Stimulated activated CD4-positive, alpha-beta T cell treated with anti-CD3 and anti-CD28 coated beads, Interleukin-12 subunit alpha, Interleukin-12 subunit beta, amount 100 ng/mL, for 48 hours (primary cell): ENCODE results near the gene KIAA1328.
"Not testable (repeated sequence)": the region's sequence is repeated elsewhere in the genome, so short reads cannot be mapped to it uniquely, and the experiment has no call there.

Experiments
- DNase-seq, 3 donors: peaks; one replicate each; pipeline ENCODE4 v3.0.0-alpha.2; 2020; ENCODE audit warnings: low read depth in 2 of 3, low spot score in 1 of 3

The KIAA1328 gene

DNA sequence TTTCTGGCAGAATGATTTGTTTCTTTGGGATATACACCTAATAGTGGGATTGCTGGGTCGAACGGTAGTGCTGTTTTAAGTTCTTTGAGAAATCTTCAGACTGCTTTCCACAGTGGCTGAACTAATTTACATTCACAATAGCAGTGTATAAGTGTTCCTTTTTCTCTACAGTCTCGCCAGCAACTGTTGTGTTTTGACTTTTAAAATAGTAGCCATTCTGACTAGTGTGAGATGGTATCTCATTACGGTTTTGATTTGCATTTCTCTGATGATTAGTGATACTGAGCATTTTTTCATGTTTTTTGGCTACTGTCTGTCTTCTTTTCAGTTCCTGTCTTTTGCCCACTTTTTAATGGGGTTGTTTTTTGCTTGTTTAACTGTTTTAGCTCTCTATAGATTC, 306.2 kb downstream of the KIAA1328 start:
- no peak for DNase-seq

DNA sequence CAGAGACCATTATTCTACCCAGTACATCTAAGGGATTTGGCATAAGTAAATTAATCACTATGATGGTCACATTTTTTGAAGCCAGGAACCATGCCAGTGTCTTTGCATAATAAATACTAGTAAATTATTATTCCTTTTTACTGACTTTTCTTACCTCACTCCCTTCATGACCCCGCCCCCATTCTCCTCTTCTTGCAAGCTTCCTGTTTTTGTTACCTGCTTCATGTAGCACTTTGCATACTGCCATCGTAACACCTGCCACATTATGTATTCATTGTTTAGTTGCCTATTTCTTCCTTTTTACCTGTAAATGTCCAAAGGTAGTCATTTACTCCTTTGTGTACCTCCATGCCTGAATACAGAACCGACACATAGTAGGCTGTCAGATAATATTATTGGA, 309.5 kb downstream of the KIAA1328 start:
- no peak for DNase-seq

DNA sequence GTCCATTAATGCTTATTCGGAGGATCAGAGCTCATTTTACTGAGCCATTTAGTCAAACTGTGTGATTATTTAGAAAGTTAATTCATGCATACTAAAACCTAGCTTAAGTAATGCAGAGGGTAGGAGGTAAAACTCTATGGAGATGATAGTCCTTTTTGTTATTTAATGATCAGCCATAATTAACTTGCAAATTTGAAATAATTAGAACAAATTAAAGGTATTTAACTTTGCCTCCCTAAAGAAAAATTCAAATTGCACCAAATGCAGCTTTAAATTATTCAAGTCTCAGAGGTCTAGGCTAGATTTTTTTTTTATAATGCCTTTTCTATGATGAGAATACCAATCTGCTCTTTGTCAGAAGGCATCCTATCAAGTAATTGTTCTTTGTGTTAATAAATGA, 310.9 kb downstream of the KIAA1328 start:
- no peak for DNase-seq

DNA sequence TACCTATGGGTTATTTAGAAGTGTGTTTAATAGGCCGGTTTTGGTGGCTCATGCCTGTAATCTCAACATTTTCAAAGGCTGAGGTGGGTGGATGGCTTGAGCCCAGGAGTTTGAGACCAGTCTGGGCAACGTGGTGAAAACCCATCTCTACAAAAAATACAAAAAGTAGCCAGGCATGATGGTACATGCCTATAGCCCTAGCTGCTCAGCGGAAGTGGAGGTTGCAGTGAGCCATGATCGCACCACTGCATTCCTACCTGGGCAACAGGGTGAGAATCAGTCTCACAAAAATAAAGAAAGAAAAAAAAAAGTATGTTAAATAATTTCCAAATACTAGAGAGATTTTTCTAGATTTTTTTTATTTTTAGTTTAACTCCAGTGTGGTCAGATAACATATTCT, 316.0 kb downstream of the KIAA1328 start:
- DNase-seq = no peak

DNA sequence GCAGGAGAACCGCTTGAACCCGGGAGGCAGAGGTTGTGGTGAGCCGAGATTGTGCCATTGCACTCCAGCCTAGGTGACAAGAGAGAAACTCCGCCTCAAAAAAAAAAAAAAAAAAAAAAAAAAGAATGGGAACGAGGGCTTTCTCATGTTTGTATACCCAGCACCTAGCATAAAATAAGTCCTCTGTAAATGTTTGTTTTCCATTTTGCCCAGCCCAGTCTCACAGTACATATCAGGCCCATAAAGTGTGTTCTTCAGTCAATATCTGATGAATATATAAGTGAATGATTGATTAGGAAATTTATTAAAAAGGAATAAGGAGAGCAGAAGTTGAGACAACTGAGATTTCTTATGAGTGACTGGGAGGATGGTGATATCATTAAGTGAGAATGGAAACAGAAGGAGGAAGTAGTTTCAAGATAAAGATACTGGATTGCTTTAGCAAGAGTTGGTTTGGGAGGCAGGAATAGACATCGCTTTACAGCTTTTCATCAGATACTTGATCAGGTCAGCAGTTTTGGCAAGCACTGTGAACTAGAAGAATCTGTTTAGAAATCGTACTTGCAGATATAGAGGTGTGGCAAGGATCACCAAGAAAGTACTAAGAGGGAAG, 327.5 kb downstream of the KIAA1328 start:
- no peak for DNase-seq

DNA sequence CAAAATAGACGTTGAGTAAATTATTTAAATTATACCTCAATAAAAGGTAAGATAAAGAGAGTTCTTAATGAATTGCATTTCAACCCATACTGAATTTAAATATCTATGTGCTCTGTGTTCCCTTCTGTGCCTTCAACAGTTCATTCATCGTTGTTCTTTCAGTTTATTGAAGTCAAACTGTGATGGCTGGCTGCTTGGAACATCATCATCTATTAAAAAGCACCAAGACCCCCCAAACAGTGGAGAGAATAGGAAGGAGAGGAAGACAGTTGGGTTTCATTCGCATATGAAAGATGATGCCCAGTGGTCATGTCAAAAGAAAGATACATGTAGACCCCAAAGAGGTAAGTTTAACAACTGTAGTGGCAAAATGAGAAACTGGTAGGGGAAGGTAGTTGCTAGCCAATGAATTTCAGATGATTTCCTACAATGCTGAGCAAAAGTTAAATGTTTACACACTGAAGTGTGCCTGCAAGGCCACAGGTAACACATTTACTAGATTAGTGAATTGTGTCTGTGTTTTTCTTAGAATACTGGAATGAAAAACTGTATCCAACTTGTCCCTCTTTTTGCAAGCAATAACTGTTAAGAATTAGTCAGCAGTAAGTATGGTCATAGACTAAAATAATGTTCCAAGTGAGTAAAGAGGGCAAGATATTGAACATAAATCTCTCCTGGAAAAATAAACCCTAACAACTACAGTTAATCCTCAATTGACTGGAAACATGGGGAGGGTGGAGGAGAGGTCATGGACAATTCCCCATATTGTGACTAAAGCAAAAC, 331.3 kb downstream of the KIAA1328 start:
- DNase-seq = no peak

DNA sequence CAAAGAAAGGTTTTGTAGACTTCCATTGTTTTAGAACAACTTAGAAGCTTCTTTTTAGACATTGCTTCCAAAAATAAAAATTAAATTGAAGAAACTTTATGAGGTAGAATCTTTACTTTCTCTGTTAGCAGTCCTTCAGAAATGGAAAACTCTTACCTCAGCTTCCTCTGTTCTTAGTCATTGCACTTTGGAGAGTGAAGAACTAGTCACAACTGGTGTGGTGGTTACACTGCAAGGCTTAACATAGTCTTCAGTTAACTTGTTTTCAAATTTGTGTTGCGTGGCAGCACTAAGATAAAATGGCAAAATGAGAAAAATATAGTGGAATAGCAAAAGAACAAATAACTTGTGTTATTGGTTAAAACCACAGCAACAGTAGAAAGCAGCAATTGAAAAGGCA, 332.6 kb downstream of the KIAA1328 start:
- no peak for DNase-seq

DNA sequence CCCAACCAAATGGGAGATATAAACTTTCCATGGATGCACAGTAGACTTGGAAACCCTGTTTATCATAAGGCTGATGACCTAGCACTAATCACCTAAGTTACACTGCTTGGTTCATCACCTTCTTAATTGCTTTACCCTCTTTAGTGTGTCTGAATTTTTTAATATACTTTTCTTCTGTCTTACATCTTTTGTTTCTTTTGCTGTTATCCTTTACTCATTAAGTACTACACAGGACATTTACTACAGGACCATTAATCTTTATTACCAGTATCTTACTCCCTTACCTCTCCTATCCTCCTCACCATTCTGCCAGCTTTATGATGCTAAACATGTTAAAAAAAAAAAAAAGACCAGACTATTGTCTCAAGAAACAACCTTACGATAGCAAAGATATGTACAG, 333.6 kb downstream of the KIAA1328 start:
- no peak for DNase-seq

DNA sequence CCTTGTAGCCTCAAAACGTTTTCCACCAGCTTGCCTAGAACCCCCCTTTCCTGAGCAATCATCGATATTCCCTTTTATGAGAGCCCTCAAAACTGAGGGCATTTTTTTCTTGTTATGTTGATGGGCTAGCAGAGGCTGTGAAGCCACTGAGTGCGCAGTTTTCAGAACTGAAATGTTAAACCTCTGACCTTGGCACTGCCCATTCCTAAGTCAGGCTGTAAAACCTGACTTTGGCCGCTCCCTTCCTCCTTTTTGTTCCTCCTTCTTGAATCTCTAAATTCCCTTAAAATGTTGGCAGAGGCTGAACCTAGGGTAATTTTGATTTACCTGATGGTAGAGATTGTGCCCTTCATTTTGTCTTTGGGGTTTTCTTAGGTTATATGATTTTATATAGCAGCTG, 334.2 kb downstream of the KIAA1328 start:
- DNase-seq = no peak

DNA sequence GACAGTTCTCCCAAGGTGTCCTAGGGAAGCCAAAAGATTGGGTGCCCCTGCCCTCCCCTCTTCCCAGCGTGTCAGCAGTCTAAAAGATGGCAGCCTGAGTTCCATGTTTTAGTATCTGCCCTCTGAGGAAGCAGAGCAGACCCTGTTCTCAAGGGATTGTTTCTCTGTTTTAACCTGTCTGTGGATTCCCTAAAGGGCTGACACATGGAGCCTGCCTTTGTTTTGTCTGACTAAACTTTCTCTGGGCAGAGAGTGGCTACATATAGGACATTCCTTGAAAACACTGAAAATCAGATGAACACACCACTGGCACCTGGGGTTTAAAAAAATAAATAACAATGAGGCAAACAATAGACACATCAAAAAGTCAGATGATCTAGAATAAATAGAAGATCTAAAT, 337.6 kb downstream of the KIAA1328 start:
- DNase-seq = no peak

DNA sequence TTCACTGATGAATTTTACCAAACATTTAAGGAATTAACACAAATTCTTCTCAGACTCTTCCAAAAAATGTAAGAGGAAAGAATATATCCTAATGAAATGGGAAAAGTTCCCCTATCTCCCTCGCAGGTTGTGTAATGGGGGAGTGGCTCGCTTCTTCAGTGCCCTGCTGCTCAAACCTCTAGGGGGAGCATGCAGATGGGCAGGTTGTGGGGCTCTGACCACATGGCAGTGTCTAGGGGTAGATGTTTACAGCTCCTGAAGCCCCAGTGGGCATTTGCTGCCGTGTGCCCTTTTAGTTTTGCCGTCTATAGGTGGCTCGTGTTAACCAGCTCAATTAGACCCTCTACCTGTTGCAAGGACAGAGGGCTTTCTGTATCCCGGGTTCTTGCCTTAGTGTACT, 338.0 kb downstream of the KIAA1328 start:
- DNase-seq = not testable (repeated sequence)

DNA sequence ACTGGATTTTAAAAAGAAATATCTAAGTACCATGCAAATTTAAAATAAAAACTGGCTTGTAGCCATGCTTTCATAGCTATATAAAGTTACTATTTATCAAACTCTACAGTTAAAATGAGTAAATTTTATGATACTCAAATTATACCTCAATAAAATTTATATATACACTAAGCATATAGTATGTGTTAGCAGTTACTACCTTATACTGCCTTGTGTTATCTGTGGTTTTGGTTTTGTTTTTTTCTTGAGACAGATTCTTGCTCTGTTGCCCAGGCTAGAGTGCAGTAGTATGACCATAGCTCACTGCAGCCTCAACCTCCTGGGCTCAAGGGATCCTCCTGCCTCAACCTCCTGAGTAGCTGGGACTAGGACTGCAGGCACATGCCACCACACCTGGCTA, 342.1 kb downstream of the KIAA1328 start:
- no peak for DNase-seq

DNA sequence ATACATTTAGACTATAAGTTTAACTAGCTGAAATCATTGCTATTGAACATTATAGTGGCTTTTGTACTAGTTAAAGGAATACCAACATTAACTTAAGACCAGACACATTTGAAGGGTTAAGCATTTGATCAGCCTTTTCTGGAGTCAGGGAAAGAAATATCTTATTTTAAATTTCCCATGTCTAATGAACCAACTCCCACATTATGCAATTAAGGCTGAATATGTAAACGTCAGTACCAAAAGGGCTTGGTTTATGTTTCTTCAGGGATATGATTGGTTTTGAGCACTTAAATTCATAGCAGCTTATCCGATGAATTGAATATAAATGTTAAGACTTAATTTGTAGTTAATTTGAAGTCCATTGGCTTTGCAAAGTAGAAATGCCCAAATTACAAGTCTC, 344.5 kb downstream of the KIAA1328 start:
- no peak for DNase-seq

DNA sequence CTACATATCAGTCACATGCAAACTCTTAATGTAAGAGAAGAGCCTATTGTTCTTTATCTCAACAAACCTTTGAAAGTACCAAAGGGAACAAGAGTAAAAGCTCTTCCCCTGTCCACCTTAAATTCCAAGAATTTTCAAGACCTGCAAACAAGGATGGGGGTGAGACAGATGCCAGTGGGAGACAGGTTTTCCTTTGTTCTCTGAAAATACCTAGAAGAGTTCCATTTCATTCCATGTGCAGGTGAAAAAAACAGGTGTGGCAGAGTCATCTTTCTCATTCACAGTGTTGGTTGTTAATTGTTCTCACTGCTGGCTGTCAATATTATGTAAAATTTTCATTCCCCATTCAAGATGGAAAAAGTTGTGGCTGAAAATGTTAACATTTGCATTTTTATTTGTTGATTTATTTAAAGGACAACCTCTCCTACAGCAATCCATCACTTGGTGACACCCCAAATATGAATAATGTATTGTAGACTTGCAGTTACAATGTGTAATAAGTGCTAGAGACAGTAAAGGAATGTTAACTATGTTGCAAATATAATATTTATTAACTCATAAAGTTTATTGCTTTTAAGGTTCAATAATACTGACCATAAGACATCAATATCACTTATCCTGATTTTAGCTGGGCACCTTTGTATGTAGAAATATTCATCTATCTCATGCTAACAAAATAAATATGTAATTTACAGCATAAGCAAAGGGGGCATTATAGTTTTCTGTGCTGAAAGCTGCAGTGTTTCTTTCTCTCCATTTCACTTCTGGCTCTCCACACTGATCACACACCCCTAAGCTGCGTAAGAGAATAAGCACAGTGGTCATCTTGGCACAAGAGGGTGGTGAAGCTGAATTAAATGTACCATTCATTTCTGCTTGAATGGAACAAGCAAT, 347.0 kb downstream of the KIAA1328 start:
- DNase-seq = no peak

DNA sequence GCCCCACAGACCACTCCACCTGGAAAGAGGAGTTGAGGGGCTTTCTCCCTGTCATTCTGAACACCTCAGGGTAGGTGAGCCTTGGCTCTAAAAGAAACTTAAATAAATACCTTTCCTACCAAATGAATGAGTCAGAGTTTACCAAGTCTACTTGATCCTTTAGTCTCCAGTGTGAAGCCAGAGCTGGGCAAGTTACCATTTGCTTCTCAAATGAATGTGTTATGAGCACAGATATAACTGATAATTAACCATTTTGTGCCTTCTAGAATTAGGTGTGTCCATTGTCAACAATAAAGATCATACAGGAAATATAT, 347.7 kb downstream of the KIAA1328 start:
- DNase-seq = no peak

DNA sequence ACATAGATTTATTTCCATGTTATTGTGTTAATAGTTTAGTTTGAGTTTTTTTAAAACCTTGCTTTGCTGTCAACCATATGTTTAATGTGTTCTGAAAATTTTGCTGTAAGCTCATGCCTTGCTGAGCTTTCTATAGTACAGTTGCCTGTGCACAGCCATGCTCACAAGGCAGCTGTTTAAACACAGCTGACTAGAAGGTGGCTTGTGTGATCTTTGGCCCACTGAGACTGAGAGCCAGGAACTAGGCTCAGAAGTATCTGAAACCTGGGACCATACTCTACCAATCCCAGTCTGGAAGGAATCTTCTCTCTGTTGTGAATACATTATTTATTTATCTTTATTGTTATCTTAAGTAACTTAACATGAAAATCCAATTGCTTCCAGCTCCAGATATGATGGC, 350.5 kb downstream of the KIAA1328 start:
- DNase-seq = no peak

DNA sequence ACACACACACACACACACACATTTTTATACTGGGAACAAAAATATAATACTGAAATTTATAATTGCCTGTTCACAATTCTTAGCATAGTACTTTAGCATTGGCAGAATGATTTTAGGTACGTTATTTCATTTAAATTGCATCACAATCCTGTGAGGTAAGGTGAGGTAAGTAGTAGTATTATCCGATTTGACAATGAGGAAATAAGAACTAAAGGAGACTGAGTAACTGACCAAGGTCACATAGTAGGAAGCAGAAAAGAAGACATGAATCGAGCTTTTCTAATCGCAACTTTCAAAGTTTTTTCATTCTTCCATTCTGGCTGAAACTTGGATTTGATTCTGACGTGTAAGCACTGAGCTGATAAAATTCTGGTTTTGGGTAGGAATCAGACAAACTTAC, 351.2 kb downstream of the KIAA1328 start:
- DNase-seq = no peak

DNA sequence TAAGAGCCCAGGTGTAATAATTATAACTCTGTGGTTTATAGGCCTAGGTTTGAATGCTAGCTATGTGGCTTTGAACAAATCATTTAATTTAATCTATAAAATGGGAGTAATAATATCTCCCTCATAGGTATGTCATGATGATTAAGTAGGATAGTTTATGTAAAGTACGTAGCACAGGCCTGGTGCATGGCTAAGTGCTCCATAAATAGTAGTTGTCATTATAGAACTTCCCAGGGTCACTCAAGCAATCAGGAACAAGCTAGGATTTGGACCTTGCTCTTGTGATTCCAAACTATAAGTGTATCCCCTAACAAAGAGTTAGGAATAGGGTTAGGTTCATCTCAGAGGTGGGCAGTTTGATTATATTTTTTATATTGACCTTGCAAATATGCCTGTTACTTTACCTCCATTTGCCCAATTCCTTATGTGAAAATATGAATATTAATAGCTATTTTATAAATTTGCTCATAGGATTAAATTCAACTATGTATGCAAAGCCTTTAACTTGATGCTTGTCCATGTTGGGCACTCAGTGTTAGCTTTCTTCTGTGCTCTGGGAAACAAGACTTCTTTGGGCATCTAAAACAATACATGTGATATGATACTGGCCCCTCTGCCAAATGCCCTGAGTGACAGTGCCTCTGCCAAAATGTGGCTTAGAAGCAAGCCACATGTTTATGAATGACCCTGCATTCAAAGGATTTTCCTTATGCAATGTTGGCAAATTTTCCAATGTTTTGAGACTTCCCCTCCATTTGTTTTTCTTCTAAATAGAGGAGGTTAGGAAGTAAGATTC, 353.6 kb downstream of the KIAA1328 start:
- no peak for DNase-seq

DNA sequence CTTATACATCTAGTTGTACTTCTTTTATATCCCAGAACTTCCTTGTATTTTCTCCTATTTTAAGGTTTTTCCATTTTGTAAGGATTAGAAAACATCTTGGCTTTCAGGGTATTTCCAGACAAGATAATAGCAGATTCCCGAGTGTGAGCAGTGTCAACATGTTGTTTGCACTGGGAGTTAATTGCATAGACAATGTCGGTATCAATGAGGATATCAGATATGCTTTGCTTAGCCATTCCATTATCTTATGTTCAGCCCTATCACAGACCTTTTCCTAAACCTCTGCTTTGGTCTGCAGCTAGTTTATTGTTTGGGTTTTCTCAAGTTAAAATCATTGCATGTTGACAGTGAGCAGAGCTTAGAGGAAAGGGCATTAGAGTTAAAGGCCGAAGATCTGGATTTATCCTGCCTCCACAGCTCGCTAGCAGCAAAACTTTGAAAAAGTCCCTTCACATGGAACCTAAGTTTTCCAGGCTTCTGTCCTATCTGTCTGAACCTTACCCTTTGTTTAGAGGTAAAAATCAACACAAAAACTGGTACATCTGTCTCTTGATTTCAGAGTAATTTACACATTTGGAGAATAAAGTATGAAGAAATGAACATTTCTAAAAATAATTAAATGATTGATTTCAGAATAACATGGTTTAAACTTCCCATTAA, 355.4 kb downstream of the KIAA1328 start:
- no peak for DNase-seq

DNA sequence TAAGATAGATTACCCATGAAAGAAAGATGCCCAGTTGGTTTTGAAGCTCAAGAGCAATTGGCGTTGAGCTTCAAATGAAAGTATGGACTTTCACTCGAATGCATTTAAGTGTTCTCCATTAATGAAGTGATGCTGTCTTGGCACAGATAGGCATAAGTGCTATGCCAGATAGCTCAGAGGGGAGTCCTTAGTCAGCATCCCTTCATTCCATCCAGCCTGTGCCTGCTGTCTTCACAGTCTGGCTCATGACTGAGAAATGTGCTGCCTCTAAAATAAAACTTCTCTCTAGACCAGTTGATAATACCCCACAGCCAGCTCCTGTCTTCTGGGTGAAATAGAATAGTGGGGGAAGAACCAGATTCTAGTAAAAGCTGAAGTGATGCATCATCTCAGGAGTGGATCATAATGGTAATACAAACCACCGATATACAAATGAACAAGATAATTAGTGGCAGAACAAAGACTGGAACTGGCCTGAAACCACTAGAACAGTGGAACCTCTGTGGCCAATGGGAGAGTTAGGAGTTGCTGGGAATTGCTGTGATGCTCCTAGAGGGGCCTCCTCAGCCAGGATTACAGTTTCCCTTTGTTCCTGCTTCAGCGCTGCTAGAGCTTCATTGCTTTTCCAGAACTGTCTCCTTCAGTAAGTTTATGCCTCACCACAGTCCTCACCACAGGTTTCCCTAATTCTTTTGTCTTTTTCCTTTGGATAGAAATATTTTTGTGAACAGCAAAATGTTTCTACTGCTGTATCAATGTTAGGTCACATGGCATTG, 359.3 kb downstream of the KIAA1328 start:
- DNase-seq = no peak
